NCI-H1694 treated with DMSO at 0.1 percent for 48 hours (cell line): ENCODE results near the gene UBAP1.
"Not testable (repeated sequence)": the region's sequence is repeated elsewhere in the genome, so short reads cannot be mapped to it uniquely, and the experiment has no call there.

Source experiments
- DNase-seq: peaks from one replicate; lab custom pipeline; 2025; lab: John Stamatoyannopoulos, UW

Gene UBAP1

DNA sequence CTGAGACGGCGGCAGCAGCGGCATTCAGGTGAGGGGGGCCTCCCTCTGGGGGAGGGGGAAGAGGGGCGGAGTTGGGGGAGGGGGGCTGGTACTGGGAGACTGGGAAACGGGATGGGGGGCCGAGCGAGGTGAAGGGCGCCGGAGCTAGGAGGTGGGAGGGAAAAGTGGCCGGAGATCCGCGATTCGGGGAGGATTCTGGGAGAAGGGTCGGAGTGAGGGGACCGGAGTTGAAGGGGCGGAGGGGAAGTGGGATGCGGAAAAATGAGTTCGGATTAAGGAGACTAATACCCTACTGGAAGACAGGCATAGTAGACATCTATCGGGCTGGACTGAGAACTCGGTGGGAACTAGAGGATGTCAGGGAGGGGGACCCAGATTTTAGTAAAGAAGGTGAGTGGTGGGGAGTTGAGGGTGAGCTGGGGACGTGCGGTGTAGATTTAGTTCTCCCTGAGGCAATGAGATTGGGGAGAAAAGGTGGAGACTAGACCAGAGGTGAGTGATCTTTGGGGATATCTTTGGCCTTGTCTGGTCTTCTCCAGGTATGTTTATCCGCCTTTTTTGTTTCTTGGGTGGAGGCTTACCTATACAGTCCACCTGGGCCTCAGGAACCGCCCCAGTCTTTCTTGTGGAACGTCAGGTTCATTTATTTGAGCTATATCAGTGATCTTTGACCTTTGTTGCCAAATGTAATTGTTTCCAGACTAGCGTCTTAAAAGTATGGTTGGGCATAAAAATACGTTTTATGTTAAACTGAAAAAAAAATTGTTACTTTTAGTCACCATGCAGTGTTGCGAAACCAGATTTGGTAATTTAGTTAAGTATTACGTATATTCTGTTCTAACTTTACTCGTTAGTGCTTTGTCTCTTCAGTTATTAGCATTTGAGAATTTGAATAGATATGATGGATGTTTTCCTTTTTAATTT, 632 bp downstream of the UBAP1 start:
- DNase-seq: peak; percentile 49

DNA sequence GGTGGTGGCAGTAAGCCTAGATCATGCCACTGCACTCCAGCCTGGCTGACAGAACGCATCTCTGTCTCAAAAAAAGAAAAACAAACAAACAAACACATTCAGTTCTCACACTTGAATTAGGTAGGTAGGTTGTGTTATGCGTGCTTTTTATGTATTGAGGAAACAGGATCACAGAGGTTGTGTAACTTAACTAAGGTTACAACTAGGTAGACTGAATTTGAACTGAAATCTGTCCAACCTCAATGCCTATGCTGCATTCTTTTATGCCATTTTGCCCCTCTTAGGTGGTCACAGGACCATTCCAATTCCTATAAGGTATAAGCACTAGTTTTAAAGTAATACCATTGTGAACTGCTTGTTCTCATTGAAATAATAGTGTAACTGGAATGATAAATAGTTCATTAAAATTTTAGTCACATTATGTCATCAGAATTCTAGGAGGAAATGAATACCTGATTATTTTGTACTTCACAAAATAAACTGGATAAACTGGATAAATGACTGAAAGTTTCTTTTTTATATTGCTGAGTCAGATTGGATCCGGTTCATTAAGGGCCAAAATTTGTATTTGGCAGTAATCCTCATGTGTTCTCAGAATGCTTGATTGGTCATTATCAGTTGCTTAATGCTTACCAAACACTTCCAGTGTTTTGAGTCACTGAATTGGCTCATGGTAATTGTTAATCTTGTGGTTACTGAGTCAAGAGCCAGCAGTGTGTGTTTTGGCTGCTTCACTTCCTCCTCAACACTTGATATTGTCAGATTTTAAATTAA, 7.1 kb downstream of the UBAP1 start:
- no peak for DNase-seq

DNA sequence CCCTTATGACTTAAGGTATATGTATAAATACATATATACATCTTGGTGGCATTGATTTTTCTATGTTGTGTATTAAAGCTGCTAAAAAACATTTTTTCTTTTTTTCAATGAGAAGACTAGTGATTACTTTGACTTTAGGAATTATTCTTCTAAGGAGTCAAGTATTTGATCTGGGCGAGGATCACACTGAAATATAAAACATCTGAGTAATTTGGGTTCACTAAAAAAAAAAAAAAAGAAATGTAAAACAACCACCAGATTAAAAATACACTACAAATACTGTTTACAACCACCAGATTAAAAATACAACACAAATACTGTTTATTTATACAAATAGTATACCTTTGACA, 9.0 kb downstream of the UBAP1 start:
- DNase-seq: no peak

DNA sequence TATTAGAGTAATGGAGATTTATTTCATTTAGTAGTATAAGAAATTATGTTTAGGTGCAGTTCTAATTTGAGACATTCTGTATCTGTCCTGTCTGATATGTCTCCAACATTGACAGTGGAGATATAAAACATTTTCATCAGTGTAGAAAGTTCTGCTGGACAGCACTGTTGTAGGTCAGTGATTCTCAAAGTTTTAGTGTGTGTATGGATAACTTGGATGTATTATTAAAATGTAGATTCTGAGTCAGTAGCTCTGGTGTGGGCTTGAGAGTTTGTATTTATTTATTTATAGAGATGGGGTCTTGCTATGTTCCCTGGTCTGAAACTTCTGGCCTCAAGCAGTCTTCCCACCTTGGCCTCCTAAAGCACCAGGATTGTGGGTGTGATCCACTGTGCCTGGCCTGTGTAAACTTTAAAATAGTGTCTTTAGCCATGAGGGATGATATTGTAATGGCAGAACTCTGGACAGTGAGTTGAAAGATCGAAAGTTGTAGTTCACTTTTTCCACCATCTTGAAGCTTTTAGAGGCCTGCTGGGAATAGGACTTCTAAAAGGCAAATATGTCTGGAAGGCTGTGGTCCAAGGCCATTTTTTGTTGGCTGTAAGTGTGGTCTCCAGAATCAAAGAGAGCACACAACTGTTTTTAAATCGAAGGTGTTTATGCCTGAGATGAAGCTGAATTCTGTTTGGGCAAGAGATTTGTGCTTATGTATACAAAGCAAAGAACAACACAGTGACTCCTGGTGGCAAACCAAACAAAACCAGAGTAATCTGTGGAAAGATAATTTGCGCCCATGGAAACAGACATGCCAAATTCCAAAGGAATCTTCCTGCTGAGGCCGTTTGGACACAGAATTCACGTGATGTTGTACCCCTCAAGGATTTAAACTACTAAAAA, 12.4 kb downstream of the UBAP1 start:
- no peak for DNase-seq

DNA sequence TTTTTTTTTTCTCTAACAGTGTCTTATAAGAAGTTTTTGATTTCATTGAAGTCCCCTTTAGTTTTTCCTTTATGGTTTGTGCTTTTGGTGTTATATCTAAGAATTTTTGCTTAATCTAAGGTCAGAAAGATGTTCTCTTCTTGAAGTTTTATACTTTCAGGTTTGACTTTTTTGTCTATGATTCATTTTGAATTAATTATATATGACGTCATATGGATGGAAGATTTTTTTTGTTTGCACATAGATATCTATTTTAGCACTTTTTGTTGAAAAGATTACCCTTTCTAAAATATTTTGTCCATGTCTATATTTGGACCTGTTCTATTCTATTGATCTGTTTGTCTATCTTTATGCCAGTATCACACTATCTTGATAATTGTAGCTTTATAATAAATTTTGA, 16.3 kb downstream of the UBAP1 start:
- DNase-seq: no peak

DNA sequence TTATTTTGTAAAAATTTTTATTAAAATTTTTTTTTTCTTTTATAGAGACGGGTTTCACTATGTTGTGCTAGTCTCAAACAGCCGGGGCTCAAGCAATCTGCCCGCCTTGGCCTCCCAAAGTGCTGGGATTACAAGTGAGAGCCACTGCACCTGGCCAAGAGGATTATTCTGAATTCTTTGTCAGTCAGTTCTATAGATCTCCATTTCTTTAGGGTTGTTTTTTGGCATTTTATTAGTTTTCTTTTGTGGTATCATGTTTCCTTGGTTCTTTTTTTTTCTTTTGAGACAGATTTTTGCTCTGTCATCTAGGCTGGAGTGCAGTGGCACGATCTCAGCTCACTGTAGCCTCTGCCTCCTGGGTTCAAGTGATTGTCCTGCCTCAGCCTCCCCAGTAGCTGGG, 18.4 kb downstream of the UBAP1 start:
- DNase-seq: not testable (repeated sequence)

DNA sequence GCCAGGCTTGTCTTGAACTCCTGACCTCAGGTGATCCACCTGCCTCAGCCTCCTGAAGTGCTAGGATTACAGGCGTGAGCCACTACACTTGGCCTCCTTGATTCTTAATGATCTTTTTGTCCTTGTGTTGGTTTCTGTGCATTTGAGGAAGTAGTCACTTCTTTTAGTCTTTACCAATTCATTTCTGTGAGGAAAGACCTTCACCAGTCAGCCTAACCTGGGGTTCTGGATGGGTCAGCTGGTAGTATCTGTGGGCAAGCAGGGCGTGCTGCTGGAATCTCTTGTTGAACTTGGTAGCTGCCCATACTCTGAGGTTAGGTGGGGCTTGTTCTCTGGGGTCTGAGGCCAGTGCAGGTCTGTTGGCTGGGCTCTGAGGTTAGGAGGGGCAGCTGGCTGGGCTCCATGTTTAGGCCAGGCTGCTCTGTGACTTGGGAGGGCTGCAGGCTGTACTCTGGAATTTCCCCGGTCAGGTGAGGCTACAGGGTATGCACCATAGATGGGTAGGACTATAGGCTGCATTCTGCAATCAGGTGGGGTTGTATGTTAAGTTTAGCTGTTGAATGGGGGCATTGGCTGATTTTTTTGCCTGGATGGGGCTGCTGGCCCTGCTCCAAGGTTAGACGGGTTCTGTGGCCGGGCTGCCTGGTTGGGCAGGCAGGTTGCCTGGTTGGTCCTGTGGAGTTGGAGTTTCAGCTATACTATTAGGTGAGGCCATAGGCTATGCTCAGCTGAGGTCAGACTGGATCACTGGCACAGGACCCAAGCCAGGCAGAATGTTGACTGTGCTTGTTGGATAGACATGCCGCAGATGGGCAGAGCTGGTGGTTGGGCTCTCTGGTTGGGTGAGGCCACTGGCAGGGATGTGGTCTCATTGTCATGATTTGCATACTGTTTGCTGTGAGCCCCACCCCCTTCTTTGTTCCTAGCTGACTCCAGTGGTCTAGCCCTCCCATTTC, 19.2 kb downstream of the UBAP1 start:
- no peak for DNase-seq

DNA sequence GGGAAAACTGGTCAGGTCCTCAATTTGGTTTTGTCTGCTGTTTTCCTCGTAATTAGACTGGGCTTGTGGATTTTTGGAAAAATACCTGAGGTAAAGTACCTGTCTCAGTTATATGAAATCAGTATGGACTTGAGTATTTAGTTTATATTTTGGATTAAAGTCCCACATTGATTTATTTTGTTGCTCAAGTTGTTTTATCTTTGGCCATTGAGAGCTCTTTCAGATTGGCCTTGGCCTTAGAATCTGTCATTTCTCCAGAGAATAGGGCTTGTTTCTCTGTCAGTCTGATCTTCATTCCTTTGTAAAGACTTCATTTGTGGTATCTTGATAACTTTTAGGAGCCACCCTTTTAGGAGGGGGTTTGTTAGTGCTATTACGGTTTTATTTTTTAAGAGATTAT, 21.2 kb downstream of the UBAP1 start:
- DNase-seq: no peak

DNA sequence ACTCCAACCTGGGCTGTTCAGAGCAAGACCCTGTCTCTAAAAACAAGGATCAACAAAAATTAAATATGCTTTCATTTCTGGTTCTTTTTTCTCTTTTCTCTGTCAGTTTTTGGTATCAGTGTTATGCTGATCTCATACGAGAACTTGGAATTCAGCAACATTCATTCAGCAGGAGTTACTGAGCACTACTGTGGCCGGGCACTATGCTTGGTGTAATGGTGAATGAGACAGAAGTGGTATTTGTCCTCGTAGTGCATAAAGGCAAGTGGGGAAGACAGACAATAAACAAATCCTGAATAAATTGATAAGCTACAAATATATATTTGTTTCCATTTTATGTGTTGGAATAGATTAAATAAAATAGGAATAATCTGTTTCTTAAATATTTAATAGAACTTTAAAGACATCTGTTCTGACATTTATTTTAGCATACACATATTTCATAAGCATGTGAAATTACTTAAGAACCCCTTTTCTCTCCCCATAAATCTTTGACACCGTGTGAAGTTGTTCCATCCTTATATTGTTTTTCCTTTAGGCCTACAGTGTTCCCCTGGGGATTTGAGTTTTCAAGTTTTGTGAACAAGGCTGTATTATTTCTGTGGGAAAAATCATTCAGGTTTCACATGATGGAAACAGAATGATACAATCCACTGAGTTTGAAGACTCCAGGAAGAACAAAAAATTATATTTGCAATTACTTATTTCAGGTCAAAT, 24.6 kb downstream of the UBAP1 start:
- no peak for DNase-seq

DNA sequence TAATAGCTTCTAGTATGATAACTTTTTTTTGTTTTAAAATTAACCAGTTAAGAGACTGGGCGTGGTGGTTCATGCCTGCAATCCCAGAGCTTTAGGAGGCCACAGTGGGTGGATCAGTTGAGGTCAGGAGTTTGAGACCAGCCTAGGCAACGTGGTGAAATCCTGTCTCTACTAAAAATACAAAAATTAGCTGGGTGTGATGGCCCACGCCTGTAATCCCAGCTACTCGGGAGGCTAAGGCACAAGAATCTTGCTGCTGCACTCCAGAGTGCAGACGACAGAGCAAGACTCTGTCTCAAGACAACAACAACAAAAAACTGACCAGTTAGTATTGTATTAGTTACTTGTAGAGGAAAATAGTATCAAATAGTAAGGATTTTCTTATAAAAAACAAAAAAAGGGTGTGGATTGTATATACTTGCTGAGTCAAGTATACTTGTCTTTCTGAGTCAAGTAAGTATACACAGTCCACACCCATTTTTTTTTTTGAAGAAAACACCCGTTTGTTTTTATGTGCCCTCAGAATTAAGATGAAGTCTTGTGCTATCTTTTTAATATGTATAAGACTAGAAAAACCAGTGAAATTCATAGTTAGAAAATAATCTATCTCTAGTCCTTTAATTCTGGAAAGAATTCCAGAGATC, 25.3 kb downstream of the UBAP1 start:
- no peak for DNase-seq

DNA sequence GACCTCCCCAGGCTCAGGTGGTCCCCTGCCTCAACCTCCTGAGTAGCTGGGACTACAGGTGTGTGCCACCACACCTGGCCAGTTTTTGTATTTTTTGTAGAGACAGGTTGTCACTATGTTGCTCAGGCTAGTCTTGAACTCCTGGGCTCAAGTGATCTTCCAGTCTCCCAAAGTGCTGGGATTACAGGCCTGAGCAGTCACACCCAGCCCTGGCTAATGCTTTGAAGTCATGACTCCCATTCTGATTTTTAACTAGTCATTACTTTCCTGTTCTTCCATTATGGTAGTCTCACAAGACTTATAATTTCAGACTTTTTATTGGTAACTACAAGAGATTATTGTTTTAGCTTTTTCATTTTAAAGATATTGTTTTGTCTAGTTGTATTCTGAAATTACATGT, 26.3 kb downstream of the UBAP1 start:
- no peak for DNase-seq

DNA sequence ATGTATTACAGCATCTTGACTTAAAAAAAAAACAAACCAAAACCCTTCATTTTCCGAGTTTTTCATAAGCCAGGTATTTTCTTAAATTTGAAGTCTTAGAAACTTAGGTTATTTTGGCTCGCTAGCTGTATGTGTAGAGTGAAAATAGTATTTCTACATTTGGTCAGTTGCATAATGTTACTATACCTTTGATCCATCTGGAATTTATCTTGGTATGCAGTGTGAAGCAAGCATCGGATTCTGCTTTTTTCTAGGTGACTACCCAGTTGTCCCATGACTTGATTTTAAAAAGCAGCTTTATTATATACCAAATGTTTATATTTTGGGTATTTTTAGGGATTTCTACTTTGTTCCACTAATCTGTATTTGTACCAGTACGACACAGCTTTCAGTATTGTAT, 27.7 kb downstream of the UBAP1 start:
- DNase-seq: no peak

DNA sequence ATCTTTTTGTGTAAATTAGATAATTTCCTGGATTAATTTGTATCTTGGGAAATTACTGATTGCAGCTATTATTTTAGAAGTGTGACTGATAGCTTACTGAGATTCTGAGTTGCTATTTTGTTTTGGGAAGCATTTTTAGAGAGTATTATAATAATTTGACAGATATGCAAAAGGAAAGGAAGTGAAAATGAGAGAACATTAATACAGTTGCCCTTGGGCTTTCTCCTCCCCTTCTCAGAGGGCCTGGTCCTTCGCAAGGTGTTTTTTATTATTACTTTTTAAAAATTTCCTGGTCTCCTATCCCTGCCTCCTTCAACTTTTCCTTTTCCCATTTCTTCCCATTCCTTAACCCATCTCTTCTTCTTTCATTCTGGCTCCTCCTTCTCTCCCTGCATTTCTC, 32.6 kb downstream of the UBAP1 start:
- DNase-seq: no peak

DNA sequence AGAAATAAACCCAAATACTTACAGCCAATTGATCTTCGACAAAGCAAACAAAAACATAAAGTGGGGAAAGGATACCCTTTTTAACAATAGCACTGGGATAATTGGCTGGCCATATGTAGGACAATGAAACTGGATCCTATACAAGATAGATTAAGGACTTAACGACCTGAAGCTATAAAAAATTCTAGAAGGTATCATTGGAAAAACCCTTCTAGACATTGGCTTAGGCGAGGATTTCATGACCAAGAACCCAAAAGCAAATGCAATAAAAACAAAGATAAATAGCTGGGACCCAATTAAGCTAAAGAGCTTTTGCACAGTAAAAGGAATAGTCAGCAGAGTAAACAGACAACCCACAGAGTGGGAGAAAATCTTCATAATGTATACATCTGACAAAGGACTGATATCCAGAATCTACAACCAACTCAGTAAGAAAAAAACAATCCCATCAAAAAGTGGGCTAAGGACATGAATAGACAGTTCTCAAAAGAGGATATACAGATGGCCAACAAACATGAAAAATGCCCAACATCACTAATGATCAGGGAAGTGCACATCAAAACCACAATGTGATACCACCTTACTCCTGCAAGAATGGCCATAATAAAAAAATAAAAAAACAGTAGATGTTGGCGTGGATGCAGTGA, 35.6 kb downstream of the UBAP1 start:
- DNase-seq: not testable (repeated sequence)

DNA sequence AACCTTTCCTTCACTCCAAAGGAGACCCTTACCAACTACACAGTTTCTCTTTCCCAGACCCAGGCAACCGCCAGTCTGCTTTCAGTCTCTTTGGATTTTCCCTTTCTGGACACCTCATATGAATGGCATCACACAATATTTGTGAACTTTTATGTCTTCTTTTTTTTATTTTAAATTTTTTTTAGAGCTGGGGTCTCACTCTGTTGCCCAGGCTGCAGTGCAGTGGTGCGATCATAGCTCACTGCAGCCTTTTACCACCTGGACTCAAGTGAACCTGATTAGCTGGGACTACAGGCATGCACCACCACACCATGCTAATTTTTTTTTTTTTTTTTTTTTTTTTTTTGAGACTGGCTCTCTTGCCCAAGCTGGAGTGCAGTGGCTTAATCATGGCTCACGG, 37.5 kb downstream of the UBAP1 start:
- DNase-seq: no peak

DNA sequence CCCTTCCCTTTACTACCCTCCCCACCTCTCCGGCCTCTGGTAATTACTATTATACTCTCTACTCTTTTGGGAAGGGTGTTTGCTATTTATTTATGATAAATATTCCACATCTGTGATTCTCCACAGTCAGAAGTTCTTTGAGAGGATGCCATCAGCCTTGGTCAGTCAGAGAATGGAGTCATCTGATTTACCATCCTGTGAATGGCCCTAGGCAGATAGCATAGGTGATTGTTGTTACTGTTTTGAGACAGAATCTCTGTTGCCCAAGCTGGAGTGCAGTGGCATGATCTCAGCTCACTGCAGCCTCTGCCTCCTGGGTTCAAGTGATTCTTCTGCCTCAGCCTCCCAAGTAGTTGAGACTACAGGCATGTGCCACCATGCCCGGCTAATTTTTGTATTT, 38.2 kb downstream of the UBAP1 start:
- DNase-seq: not testable (repeated sequence)

DNA sequence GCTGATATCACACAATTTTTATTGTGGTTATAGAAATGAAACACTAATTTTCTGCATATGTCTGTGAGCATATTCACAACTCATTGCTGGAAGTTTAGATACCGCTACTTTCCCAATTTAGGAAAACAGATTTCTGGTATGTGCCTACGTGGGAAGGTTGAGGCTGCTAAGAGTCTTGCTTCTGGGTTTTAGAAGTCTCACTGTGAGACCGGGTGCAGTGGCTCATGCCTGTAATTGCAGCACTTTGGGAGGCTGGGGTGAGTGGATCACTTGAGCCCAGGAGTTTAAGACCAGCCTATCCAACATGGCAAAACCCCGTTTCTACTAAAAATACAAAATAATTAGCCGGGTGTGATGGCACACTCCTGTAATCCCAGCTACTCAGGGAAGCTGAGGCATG, 39.6 kb downstream of the UBAP1 start:
- no peak for DNase-seq

DNA sequence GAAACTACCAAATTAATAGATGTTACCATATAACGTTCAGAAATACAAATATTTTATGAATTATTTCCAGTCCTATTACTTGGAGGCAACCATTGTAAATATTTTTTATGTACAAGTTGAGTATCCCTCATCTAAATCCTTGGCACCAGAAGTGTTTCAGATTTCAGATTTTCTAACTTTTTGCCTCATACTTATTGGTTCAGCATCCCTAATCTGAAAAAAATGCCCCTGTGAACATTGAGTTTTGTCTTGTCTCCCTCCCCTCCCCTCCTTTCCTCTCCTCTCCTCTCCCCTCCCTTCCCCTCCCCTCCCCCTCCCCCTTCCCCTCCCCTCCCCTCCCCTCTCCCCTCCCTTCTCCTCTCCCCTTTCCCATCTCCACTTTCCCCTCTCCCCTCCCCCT, 40.6 kb downstream of the UBAP1 start:
- no peak for DNase-seq

DNA sequence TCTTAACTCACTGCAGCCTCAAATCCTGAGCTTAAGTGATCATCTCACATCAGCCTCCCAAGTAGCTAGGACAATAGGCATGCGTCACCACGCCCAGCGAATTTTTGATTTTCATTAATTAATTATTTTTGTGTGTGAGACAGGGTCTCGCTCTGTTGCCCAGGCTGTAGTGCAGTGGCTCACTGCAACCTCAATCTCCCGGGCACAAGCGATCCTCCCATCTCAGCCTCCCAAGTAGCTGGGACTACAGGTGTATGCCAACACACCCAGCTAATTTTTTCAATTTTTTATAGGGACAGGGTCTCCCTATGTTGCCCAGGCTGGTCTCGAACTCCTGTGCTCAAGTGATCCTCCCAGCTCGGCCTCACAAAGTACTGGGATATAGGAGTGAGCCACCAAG, 41.4 kb downstream of the UBAP1 start:
- no peak for DNase-seq

DNA sequence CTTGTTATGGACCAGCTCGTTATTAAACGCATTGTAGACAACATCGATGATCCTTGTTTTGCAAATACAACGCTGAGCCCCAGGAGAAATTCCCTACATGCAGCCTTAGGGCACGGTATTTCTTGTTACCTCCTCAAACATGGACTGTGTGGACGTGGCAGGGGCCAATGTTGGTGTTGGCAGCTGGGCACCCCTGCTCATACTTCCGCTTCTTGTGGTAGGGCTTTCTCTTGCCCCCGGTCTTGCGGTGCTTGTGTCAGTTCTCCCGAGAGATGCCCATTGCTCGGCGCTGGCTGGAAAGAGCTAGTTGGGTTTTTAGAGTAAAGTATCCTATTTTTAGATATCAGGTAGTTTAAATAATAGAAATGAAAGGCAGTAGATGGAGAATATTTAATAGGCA, 45.5 kb downstream of the UBAP1 start:
- no peak for DNase-seq
